CMK (cell line): ENCODE data around the gene VTI1B.
"Not testable (repeated sequence)": the region's sequence is repeated elsewhere in the genome, so short reads cannot be mapped to it uniquely, and the experiment has no call there.

Experiments used
- DNase-seq: peaks from one replicate; pipeline ENCODE4 v3.0.0-alpha.2; 2010; ENCODE audit warnings: low read depth

The VTI1B gene

GRCh38 chr14:67674480-67675218 lies at the start of gene VTI1B:
Gene VTI1B (minus strand): TSS chr14:67674632. CDS start chr14:67674489, 143 bp downstream.
- no peak for DNase-seq

- DNase-seq, result no peak
Measured at GRCh38 chr14:67722293-67722692, 47.9 kb upstream of the VTI1B start.

GRCh38 chr14:67721875-67722274 lies 47.4 kb upstream of the VTI1B start:
- no peak for DNase-seq

- no peak for DNase-seq
Measured at GRCh38 chr14:67719866-67720265, 45.4 kb upstream of the VTI1B start.

- DNase-seq, result not testable (repeated sequence)
Measured at GRCh38 chr14:67719385-67719784, 45.0 kb upstream of the VTI1B start.

- DNase-seq, result no peak
Measured at GRCh38 chr14:67718265-67718664, 43.8 kb upstream of the VTI1B start.

GRCh38 chr14:67717048-67717447 lies 42.6 kb upstream of the VTI1B start:
- DNase-seq, result no peak

GRCh38 chr14:67710209-67710608 lies 35.8 kb upstream of the VTI1B start:
- DNase-seq, result no peak

- not testable (repeated sequence) for DNase-seq
Measured at GRCh38 chr14:67709796-67710195, 35.4 kb upstream of the VTI1B start.

- not testable (repeated sequence) for DNase-seq
Measured at GRCh38 chr14:67709346-67709745, 34.9 kb upstream of the VTI1B start.

- DNase-seq, result no peak
Measured at GRCh38 chr14:67705211-67705610, 30.8 kb upstream of the VTI1B start.

GRCh38 chr14:67704484-67705089 lies 30.2 kb upstream of the VTI1B start:
- no peak for DNase-seq

GRCh38 chr14:67703997-67704396 lies 29.6 kb upstream of the VTI1B start:
- DNase-seq, result no peak

- not testable (repeated sequence) for DNase-seq
Measured at GRCh38 chr14:67701492-67701891, 27.1 kb upstream of the VTI1B start, which contains the start of gene RDH12. Gene RDH12 (plus strand): TSS chr14:67701886. CDS start chr14:67722643, 20,757 bp downstream.

- no peak for DNase-seq
Measured at GRCh38 chr14:67698179-67698578, 23.7 kb upstream of the VTI1B start.

- DNase-seq, result no peak
Measured at GRCh38 chr14:67697006-67697405, 22.6 kb upstream of the VTI1B start.

GRCh38 chr14:67695394-67695949 lies 21.0 kb upstream of the VTI1B start, which contains the start of gene RDH11:
Gene RDH11 (minus strand): TSS chr14:67695764. CDS start chr14:67695703, 61 bp downstream.
- DNase-seq, result peak; percentile 50

- no peak for DNase-seq
Measured at GRCh38 chr14:67694791-67695393, 20.5 kb upstream of the VTI1B start.

GRCh38 chr14:67690011-67690410 lies 15.6 kb upstream of the VTI1B start:
- no peak for DNase-seq

GRCh38 chr14:67683842-67684241 lies 9.4 kb upstream of the VTI1B start:
- DNase-seq, result no peak

GRCh38 chr14:67680941-67681340 lies 6.5 kb upstream of the VTI1B start:
- DNase-seq, result no peak

- DNase-seq, result no peak
Measured at GRCh38 chr14:67680121-67680602, 5.7 kb upstream of the VTI1B start.

GRCh38 chr14:67679006-67679405 lies 4.6 kb upstream of the VTI1B start:
- no peak for DNase-seq
